GM23338 (cell line): ENCODE data around the gene PCBP3. TPM values are rescaled to one million over a fixed set of nuclear protein-coding genes. Genes with fewer than 3 reads are reported as not detected.

Source experiments
- ATAC-seq: fragments of 200-7000 bp; cut with Tn5 transposase; 3 replicates; pipeline ENCODE4 v1.9.1; 2020
- DNase-seq: peaks from one replicate; pipeline ENCODE4 v3.0.0-alpha.2; 2015; ENCODE audit warnings: low spot score
- H2AFZ ChIP-seq: fragments of 200-600 bp; sonication (generic); 2 replicates; pipeline ENCODE4 v1.8.0; 2016; ENCODE audit warnings: antibody characterized with exemption, mild to moderate bottlenecking, moderate library complexity
- H3F3A ChIP-seq: fragments of 200-600 bp; sonication (generic); replicated peaks from 2 replicates; pipeline ENCODE4 v1.8.0; 2017; ENCODE audit warnings: antibody characterized with exemption, mixed run types, low read depth
- H3K27ac ChIP-seq: fragments of 200-600 bp; sonication (generic); 2 replicates; pipeline ENCODE4 v1.6.1; 2016; ENCODE audit warnings: low read depth
- H3K27me3 ChIP-seq: fragments of 200-600 bp; sonication (generic); 2 replicates; pipeline ENCODE4 v1.8.0; 2016; ENCODE audit warnings: mild to moderate bottlenecking, mixed run types, moderate library complexity; ENCODE audit not compliant: insufficient read depth
- H3K36me3 ChIP-seq: fragments of 200-600 bp; sonication (generic); 2 replicates; pipeline ENCODE4 v1.8.0; 2016; ENCODE audit warnings: mild to moderate bottlenecking; ENCODE audit not compliant: insufficient read depth
- H3K4me1 ChIP-seq: fragments of 200-600 bp; sonication (generic); 2 replicates; pipeline ENCODE4 v1.8.0; 2016; ENCODE audit warnings: mild to moderate bottlenecking, moderate library complexity; ENCODE audit not compliant: insufficient read depth
- H3K4me2 ChIP-seq: fragments of 200-600 bp; sonication (generic); 2 replicates; pipeline ENCODE4 v1.7.1; 2017; ENCODE audit warnings: mixed run types
- H3K4me3 ChIP-seq: fragments of 200-600 bp; sonication (generic); 2 replicates; pipeline ENCODE4 v1.6.1; 2016; ENCODE audit warnings: mixed run types
- H3K79me2 ChIP-seq: fragments of 200-600 bp; sonication (generic); replicated peaks from 2 replicates; pipeline ENCODE4 v1.8.0; 2017; ENCODE audit warnings: mild to moderate bottlenecking; ENCODE audit not compliant: insufficient read depth
- H3K9me2 ChIP-seq: fragments of 200-600 bp; sonication (generic); 2 replicates; pipeline ENCODE4 v1.8.0; 2017; ENCODE audit not compliant: insufficient read depth
- H4K20me1 ChIP-seq: fragments of 200-600 bp; sonication (generic); replicated peaks from 2 replicates; pipeline ENCODE4 v1.8.0; 2017; ENCODE audit warnings: mild to moderate bottlenecking; ENCODE audit not compliant: insufficient read depth
- H3K27ac Mint-ChIP-seq: 2 replicates; pipeline ENCODE4 v1.8.0; 2020; ENCODE audit warnings: inconsistent platforms, mild to moderate bottlenecking, moderate library complexity, mixed read lengths
- H3K27me3 Mint-ChIP-seq: 3 replicates; pipeline ENCODE4 v1.8.0; 2022; ENCODE audit warnings: low read depth, mild to moderate bottlenecking, moderate library complexity, mixed read lengths, inconsistent platforms; ENCODE audit not compliant: insufficient read depth, poor library complexity
- H3K36me3 Mint-ChIP-seq: 3 replicates; pipeline ENCODE4 v1.8.0; 2021; ENCODE audit warnings: low read depth, mild to moderate bottlenecking, inconsistent platforms, moderate library complexity, mixed read lengths
- H3K4me1 Mint-ChIP-seq: 3 replicates; pipeline ENCODE4 v1.8.0; 2020; ENCODE audit warnings: mild to moderate bottlenecking, inconsistent platforms, mixed read lengths
- H3K4me3 Mint-ChIP-seq: 3 replicates; pipeline ENCODE4 v1.8.0; 2021; ENCODE audit warnings: moderate library complexity, mild to moderate bottlenecking, inconsistent platforms, mixed read lengths
- H3K9me3 Mint-ChIP-seq: 3 replicates; pipeline ENCODE4 v1.8.0; 2020; ENCODE audit warnings: moderate library complexity, mild to moderate bottlenecking, inconsistent platforms, mixed read lengths
- CTCF ChIP-seq, 2 experiments: fragments of 200-600 bp in 1 of 2; sonication (generic) in 1 of 2; conservative IDR thresholded peaks; 2 replicates each; pipeline versions ENCODE4 v1.5.1 to v1.6.1; 2016 to 2017; ENCODE audit warnings: antibody characterized with exemption in 2 of 2, low read depth in 2 of 2, mild to moderate bottlenecking in 2 of 2, moderate library complexity in 1 of 2
- ETS1 ChIP-seq: IDR thresholded peaks from 2 replicates; pipeline ENCODE4 v1.6.1; 2016; ENCODE audit warnings: antibody characterized with exemption
- EZH2phosphoT487 ChIP-seq: fragments of 200-600 bp; sonication (generic); IDR thresholded peaks from one replicate; pipeline ENCODE4 v1.8.1; 2018; ENCODE audit warnings: antibody characterized with exemption; ENCODE audit not compliant: unreplicated experiment
- JUNB ChIP-seq: IDR thresholded peaks from one replicate; pipeline ENCODE4 v1.6.1; 2016; ENCODE audit warnings: antibody characterized with exemption; ENCODE audit not compliant: unreplicated experiment
- NANOG ChIP-seq: IDR thresholded peaks from 2 replicates; pipeline ENCODE4 v1.6.1; 2016; ENCODE audit warnings: antibody characterized with exemption, borderline replicate concordance
- STAT1 ChIP-seq: IDR thresholded peaks from one replicate; pipeline ENCODE4 v1.6.1; 2016; ENCODE audit warnings: antibody characterized with exemption; ENCODE audit not compliant: unreplicated experiment
- ZNF114 ChIP-seq: fragments of 250-450 bp; sonication (Bioruptor Pico); IDR thresholded peaks from 2 replicates; pipeline ENCODE4 v1.5.0; 2020; ENCODE audit warnings: mild to moderate bottlenecking, moderate library complexity
- ZNF331 ChIP-seq: fragments of 250-450 bp; sonication (Bioruptor Pico); IDR thresholded peaks from 2 replicates; pipeline ENCODE4 v1.5.0; 2020; ENCODE audit warnings: low read depth, mild to moderate bottlenecking, moderate library complexity
- polyA plus RNA-seq: library from polyadenylated mRNA; unstranded; fragments of >200 nt; fragmentation: Nextera tagmentation; extraction: Ambion mirVana; gene quantifications from 2 replicates; pipeline ENCODE4 v1.2.1, GENCODE V29; 2016
- total RNA-seq: library from RNA; depleted of rRNA; stranded (reverse); fragments of >200 nt; shearing (Covaris generic); gene quantifications from 2 replicates; pipeline ENCODE4 v1.2.3, GENCODE V29; 2014
- TF ChIP-seq, protein P1 (sequence below): fragments of 250-450 bp; sonication (Bioruptor Pico); IDR thresholded peaks from 2 replicates; pipeline ENCODE4 v1.5.0; 2020; ENCODE audit warnings: mild to moderate bottlenecking, moderate library complexity
- TF ChIP-seq, protein P2 (sequence below): IDR thresholded peaks from one replicate; pipeline ENCODE4 v1.6.1; 2018; ENCODE audit warnings: antibody characterized with exemption; ENCODE audit not compliant: unreplicated experiment

PCBP3 gene
- total and polyA plus RNA-seq, 2 experiments from 2014 or later = 7.1 to 9.1 TPM

- TF ChIP-seq STAT1 (no peak), ZNF114 (CRISPR knock-in tag) (no peak)
- TF ChIP-seq, protein P1, sequence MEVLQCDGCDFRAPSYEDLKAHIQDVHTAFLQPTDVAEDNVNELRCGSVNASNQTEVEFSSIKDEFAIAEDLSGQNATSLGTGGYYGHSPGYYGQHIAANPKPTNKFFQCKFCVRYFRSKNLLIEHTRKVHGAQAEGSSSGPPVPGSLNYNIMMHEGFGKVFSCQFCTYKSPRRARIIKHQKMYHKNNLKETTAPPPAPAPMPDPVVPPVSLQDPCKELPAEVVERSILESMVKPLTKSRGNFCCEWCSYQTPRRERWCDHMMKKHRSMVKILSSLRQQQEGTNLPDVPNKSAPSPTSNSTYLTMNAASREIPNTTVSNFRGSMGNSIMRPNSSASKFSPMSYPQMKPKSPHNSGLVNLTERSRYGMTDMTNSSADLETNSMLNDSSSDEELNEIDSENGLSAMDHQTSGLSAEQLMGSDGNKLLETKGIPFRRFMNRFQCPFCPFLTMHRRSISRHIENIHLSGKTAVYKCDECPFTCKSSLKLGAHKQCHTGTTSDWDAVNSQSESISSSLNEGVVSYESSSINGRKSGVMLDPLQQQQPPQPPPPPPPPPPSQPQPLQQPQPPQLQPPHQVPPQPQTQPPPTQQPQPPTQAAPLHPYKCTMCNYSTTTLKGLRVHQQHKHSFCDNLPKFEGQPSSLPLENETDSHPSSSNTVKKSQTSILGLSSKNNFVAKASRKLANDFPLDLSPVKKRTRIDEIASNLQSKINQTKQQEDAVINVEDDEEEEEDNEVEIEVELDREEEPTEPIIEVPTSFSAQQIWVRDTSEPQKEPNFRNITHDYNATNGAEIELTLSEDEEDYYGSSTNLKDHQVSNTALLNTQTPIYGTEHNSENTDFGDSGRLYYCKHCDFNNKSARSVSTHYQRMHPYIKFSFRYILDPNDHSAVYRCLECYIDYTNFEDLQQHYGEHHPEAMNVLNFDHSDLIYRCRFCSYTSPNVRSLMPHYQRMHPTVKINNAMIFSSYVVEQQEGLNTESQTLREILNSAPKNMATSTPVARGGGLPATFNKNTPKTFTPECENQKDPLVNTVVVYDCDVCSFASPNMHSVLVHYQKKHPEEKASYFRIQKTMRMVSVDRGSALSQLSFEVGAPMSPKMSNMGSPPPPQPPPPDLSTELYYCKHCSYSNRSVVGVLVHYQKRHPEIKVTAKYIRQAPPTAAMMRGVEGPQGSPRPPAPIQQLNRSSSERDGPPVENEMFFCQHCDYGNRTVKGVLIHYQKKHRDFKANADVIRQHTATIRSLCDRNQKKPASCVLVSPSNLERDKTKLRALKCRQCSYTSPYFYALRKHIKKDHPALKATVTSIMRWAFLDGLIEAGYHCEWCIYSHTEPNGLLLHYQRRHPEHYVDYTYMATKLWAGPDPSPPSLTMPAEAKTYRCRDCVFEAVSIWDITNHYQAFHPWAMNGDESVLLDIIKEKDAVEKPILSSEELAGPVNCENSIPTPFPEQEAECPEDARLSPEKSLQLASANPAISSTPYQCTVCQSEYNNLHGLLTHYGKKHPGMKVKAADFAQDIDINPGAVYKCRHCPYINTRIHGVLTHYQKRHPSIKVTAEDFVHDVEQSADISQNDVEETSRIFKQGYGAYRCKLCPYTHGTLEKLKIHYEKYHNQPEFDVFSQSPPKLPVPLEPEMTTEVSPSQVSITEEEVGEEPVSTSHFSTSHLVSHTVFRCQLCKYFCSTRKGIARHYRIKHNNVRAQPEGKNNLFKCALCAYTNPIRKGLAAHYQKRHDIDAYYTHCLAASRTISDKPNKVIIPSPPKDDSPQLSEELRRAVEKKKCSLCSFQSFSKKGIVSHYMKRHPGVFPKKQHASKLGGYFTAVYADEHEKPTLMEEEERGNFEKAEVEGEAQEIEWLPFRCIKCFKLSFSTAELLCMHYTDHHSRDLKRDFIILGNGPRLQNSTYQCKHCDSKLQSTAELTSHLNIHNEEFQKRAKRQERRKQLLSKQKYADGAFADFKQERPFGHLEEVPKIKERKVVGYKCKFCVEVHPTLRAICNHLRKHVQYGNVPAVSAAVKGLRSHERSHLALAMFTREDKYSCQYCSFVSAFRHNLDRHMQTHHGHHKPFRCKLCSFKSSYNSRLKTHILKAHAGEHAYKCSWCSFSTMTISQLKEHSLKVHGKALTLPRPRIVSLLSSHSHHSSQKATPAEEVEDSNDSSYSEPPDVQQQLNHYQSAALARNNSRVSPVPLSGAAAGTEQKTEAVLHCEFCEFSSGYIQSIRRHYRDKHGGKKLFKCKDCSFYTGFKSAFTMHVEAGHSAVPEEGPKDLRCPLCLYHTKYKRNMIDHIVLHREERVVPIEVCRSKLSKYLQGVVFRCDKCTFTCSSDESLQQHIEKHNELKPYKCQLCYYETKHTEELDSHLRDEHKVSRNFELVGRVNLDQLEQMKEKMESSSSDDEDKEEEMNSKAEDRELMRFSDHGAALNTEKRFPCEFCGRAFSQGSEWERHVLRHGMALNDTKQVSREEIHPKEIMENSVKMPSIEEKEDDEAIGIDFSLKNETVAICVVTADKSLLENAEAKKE (CRISPR knock-in tag) = no peak
These were observed 204.3 kb downstream of the PCBP3 start (continued) for GRCh38 chr21:45847870-45848269.

- Histone ChIP-seq H3K9me2 (no peaks in the 10 kb centered on the region), H3K27ac (no peak overlapping the region), H3K27me3 (no peaks in the 10 kb centered on the region), H2AFZ (no peak overlapping the region), H3K36me3 (no peaks in the 10 kb centered on the region), H3K79me2 (no peaks in the 10 kb centered on the region), H3F3A (no peaks in the 10 kb centered on the region), H3K4me2 (no peak overlapping the region), H3K4me3 (no peak overlapping the region), H3K4me1 (no peaks in the 10 kb centered on the region), H4K20me1 (no peaks in the 10 kb centered on the region)
- Mint-ChIP-seq H3K4me3 (no peak overlapping the region), H3K27me3 (peaks cover 7% of the 10 kb centered on the region), H3K27ac (no peak overlapping the region), H3K4me1 (peaks cover 2% of the 10 kb centered on the region; the same call in 2 of the 3 replicates), H3K9me3 (no peaks in the 10 kb centered on the region), H3K36me3 (no peaks in the 10 kb centered on the region)
- DNase-seq (no peak), ATAC-seq (no peak)
- TF ChIP-seq EZH2phosphoT487 (no peak), ETS1 (no peak), ZNF331 (CRISPR knock-in tag) (no peak), ZNF114 (CRISPR knock-in tag) (no peak), NANOG (no peak), JUNB (no peak), CTCF (conservative IDR thresholded peaks at IDR 0.05; ENCODE audit: low read depth in 2 of 2) (no peak)
- TF ChIP-seq, protein P2, sequence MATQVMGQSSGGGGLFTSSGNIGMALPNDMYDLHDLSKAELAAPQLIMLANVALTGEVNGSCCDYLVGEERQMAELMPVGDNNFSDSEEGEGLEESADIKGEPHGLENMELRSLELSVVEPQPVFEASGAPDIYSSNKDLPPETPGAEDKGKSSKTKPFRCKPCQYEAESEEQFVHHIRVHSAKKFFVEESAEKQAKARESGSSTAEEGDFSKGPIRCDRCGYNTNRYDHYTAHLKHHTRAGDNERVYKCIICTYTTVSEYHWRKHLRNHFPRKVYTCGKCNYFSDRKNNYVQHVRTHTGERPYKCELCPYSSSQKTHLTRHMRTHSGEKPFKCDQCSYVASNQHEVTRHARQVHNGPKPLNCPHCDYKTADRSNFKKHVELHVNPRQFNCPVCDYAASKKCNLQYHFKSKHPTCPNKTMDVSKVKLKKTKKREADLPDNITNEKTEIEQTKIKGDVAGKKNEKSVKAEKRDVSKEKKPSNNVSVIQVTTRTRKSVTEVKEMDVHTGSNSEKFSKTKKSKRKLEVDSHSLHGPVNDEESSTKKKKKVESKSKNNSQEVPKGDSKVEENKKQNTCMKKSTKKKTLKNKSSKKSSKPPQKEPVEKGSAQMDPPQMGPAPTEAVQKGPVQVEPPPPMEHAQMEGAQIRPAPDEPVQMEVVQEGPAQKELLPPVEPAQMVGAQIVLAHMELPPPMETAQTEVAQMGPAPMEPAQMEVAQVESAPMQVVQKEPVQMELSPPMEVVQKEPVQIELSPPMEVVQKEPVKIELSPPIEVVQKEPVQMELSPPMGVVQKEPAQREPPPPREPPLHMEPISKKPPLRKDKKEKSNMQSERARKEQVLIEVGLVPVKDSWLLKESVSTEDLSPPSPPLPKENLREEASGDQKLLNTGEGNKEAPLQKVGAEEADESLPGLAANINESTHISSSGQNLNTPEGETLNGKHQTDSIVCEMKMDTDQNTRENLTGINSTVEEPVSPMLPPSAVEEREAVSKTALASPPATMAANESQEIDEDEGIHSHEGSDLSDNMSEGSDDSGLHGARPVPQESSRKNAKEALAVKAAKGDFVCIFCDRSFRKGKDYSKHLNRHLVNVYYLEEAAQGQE = no peak
These were observed 204.8 kb downstream of the PCBP3 start for GRCh38 chr21:45848331-45848730.
